Dendritic cell treated with granulocyte-macrophage colony-stimulating factor and Interleukin-4, amounts not matched to agents 40 ng/mL and 50 ng/mL, for 4 days (primary cell): ENCODE results near the gene PTPN4.

ENCODE experiments used
- H3K27ac Mint-ChIP-seq: one replicate; pipeline ENCODE4 v1.8.0; 2022; ENCODE audit warnings: mild to moderate bottlenecking, mixed read lengths
- H3K27me3 Mint-ChIP-seq: one replicate; pipeline ENCODE4 v1.8.0; 2022; ENCODE audit warnings: mild to moderate bottlenecking, mixed read lengths
- H3K36me3 Mint-ChIP-seq: one replicate; pipeline ENCODE4 v1.8.0; 2022; ENCODE audit warnings: low read depth, mixed read lengths
- H3K4me1 Mint-ChIP-seq: one replicate; pipeline ENCODE4 v1.8.0; 2022; ENCODE audit warnings: low read depth, mixed read lengths
- H3K4me3 Mint-ChIP-seq: one replicate; pipeline ENCODE4 v1.8.0; 2022; ENCODE audit warnings: mild to moderate bottlenecking, moderate library complexity, mixed read lengths
- H3K9me3 Mint-ChIP-seq: one replicate; pipeline ENCODE4 v1.8.0; 2022; ENCODE audit warnings: mixed read lengths
- intact Hi-C: fragments of 100-400 bp; cut with micrococcal nuclease; formaldehyde crosslinking; loops from one replicate; pipeline ENCODE4 v1.15.0; 2022

Gene PTPN4

DNA sequence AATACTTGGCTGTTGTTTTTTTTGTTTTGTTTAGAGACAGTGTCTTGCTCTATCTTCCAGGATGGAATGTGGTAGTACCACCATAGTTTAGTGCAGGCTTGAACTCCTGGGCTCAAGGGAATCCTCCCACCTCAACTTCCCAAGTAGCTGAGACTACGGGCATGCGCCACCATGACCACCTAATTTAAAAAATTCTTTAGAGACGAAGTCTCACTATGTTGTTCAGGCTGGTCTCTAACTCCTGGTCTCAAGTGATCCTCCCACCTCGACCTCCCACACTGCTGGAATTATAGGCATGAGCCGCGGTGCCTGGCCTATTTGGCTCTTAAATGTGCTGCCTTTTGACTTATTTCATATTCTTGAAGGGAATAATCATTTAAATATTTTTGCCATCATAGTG is 60.1 kb downstream of the PTPN4 start:
- no peak overlapping the region for H3K27ac Mint-ChIP-seq
- H3K9me3 Mint-ChIP-seq = peaks cover 12% of the 10 kb centered on the region
- no peaks in the 10 kb centered on the region for H3K36me3 Mint-ChIP-seq
- intact Hi-C loops = no loop called here
- H3K27me3 Mint-ChIP-seq = no peaks in the 10 kb centered on the region
- no peaks in the 10 kb centered on the region for H3K4me1 Mint-ChIP-seq
- no peak overlapping the region for H3K4me3 Mint-ChIP-seq

DNA sequence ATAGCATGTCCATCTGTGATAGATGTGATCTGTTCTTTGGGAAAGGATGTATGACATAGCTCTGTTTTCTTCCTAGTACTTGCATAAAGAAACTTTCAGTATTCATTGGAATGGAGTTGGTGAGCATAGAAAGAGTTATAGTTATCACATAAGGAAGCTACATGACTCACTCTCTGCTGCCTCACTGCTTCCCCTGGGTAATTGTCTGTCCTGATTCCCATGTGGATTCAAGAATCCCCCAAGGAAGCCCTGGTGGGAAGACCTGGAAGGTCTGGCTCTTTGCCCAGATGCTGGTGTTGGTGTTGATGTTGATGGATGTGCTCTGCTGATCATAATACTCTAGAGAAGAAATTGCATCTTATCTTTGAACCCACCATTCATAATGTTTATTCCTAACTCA is 60.6 kb downstream of the PTPN4 start:
- no peaks in the 10 kb centered on the region for H3K36me3 Mint-ChIP-seq
- no peak overlapping the region for H3K27ac Mint-ChIP-seq
- no peak overlapping the region for H3K4me3 Mint-ChIP-seq
- no peaks in the 10 kb centered on the region for H3K4me1 Mint-ChIP-seq
- intact Hi-C loops = no loop called here
- peaks cover 12% of the 10 kb centered on the region for H3K9me3 Mint-ChIP-seq
- no peaks in the 10 kb centered on the region for H3K27me3 Mint-ChIP-seq

DNA sequence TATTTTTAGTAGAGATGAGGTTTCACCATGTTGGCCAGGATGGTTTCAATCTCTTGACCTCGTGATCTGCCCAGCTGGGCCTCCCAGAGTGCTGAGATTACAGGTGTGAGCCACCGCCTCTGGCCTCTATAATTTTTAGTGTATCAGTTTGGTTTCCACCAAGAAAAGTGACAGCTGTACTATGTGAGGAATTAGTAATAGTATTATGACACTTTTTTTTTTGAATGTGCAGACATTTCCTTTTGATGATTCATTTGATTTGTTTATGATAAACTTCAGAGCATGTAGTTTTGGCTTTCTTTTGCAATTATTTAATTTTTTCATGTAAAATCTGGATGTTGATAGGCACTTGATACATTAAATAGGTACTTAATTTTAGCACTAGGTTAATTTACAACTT is 61.5 kb downstream of the PTPN4 start:
- intact Hi-C loops = no loop called here
- no peaks in the 10 kb centered on the region for H3K27me3 Mint-ChIP-seq
- H3K36me3 Mint-ChIP-seq = no peaks in the 10 kb centered on the region
- peaks cover 12% of the 10 kb centered on the region for H3K9me3 Mint-ChIP-seq
- H3K27ac Mint-ChIP-seq = no peak overlapping the region
- no peak overlapping the region for H3K4me3 Mint-ChIP-seq
- H3K4me1 Mint-ChIP-seq = no peaks in the 10 kb centered on the region

DNA sequence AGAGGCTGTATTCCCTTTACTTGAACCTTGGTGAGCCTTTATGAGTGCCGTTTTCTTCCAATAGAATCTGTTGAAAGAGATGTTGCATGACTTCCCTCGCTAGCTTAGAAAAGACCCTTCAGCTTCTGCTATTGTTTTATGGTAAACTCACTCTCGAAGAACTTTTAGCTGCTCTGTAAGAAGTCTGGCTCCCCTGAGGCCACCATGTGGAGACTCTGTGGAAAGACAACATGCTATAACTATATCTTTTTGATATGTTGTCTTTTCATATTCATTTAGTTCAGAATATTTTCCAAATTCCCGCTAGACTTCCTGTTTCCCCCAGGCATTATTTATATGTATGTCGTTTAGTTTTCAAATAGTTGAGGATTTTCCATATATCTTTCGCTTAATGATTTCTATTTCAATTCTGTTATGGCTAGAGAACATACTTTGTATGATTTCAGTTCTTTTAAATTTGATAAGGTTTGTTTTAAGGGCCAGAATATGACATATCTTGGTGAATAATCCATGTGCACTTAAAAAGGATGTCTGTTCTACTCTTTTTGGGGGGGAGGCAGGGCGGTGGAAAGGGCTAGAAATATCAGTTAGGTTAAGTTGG is 64.1 kb downstream of the PTPN4 start:
- no peaks in the 10 kb centered on the region for H3K36me3 Mint-ChIP-seq
- H3K9me3 Mint-ChIP-seq = no peaks in the 10 kb centered on the region
- no peaks in the 10 kb centered on the region for H3K4me1 Mint-ChIP-seq
- no peak overlapping the region for H3K4me3 Mint-ChIP-seq
- H3K27me3 Mint-ChIP-seq = no peaks in the 10 kb centered on the region
- H3K27ac Mint-ChIP-seq = no peak overlapping the region
- intact Hi-C loops = loop anchor here (2.0 kb wide), 1 partner anchor 121 kb away; no protein-coding TSS in a partner anchor

DNA sequence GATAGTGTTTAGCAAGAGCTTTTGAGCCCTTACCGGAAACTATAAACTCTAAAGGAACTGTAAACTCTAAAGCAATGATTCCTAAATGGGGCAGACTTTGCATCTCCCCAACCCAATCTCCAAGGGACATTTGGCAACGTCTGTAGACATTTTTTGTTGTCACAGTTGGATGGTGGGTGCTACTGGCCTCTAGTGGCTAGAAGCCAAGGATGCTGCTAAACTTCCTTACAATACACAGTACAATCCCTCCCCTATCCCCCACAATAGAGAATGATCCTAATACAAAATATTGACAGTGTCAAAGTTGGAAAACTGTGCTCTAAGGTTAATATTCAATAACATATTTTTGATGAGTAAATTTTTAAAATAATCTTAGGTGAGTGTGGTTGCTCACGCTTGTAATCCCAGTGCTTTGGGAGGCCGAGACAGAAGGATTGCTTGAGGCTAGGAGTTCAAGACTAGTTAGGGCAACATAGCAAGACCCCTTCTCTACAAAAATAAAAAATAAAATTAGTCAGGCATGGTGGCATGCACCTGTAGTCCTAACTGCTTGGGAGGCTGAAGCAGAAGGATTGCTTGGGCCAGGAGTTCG is 66.7 kb downstream of the PTPN4 start:
- Mint-ChIP-seq H3K4me1 (no peaks in the 10 kb centered on the region), H3K27ac (no peak overlapping the region), H3K27me3 (no peaks in the 10 kb centered on the region), H3K9me3 (no peaks in the 10 kb centered on the region), H3K36me3 (peaks cover 7% of the 10 kb centered on the region), H3K4me3 (no peak overlapping the region)
- intact Hi-C loops = loop anchor here (1.0 kb wide), 1 partner anchor 71 kb away; no protein-coding TSS in a partner anchor

DNA sequence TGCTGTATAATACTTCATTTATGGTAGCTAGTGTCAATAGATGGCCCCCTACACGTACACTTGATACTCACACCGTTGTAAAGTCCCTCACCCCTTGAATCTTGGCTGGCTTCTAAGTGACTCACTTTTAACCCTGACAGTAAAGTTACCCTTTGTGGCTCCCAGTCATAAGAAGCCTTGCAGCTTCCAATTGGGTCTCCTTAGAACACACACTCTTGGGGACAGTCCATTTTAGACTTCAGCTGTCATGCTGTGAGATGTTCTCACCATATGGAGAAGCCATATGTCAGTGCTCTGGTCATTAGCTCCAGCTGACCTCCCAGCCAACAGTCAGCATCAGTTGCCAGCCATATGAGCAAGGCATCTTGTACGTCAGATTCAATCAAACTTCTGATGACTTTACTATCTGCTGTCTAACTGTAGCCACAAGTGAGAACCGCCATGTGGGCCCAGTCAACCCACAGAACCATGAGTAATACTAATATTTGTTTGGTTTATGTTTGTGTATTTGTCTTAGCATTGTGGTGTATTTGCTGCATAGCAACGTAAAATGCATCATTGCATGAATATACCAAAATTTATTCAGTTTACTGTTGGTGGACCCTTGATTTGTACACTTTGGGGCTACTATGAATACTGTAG is 68.3 kb downstream of the PTPN4 start:
- H3K36me3 Mint-ChIP-seq = peaks cover 7% of the 10 kb centered on the region
- no peak overlapping the region for H3K27ac Mint-ChIP-seq
- H3K27me3 Mint-ChIP-seq = no peaks in the 10 kb centered on the region
- H3K9me3 Mint-ChIP-seq = no peaks in the 10 kb centered on the region
- no peak overlapping the region for H3K4me3 Mint-ChIP-seq
- intact Hi-C loops = no loop called here
- peaks cover 3% of the 10 kb centered on the region for H3K4me1 Mint-ChIP-seq

DNA sequence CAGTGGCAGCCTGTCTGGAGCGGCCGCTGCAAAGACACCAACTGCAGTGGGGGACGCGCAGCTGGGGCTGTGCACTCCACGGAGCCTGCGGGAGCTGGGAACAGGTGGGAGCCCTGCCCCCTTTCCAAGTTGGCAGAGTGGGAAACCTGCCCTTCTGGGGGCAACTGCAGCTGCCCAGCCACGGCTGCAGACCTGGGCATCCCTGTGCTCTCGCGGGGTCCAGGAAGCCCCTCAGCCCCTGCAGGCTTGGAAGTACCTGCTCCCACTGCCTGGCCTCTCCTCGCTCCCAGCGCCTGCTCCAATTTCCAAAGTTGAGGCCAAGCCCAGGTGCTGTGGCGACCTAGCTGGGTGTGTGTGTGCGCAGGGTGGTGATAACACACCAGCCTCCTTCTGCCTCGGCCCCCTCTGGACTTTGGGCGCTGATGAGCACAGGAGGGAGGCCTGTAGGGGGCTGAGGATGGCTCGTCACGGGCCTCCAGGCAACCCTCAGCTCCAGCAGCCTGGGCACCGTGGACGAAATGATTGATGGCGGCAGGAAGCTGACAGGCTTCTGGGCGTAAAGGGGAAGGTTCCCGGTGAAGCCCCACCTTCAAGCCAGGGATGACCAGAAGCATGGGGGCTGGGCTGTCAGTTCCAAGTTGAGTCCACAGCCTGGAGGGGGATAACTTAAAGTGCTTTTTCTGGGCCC is 76.9 kb downstream of the PTPN4 start:
- intact Hi-C loops = no loop called here
- Mint-ChIP-seq H3K27me3 (no peaks in the 10 kb centered on the region), H3K9me3 (no peaks in the 10 kb centered on the region), H3K4me3 (no peak overlapping the region), H3K27ac (no peak overlapping the region), H3K36me3 (no peaks in the 10 kb centered on the region), H3K4me1 (peaks cover 10% of the 10 kb centered on the region)

DNA sequence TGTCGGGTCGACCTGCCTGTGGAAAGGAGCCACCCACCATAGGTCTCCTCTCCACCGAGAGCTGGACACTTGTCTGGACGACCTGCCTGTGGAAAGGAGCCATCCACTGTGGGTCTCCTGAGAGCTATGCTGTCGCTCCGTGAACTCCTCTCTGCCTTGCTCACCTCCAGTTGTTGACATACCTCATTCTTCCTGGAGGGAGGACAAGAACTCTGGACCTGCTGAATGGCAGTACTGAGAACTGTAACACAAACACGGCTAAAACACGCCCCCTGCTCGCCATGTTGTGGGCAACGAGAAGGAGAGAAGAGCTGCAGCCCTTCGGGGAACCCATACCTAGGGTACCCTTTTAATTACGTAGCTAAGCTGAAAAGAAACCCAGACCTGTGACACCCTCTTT is 77.6 kb downstream of the PTPN4 start:
- H3K27ac Mint-ChIP-seq = no peak overlapping the region
- no peaks in the 10 kb centered on the region for H3K9me3 Mint-ChIP-seq
- no peak overlapping the region for H3K4me3 Mint-ChIP-seq
- H3K4me1 Mint-ChIP-seq = peaks cover 10% of the 10 kb centered on the region
- no peaks in the 10 kb centered on the region for H3K27me3 Mint-ChIP-seq
- intact Hi-C loops = no loop called here
- no peaks in the 10 kb centered on the region for H3K36me3 Mint-ChIP-seq

DNA sequence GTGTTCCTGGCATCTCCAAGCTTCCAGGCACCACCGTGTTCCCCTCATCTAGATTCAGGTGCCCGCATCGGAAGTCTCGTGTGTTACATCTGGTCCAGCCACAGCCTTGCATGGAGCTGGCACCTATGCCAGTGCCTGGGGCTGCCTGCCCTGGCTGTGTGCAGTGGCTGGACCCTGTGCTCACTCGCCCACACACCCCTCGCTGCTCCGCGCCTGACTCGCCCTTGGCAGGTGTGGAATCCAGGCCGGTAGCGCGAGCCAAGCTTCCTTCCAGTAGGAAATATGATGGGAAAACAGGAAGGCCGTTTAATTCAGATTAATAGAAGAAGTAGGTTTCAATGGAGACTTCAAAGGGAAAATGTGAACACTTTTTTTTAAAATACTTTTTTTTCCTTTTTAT is 78.0 kb downstream of the PTPN4 start:
- Mint-ChIP-seq H3K4me3 (no peak overlapping the region), H3K27me3 (no peaks in the 10 kb centered on the region), H3K27ac (no peak overlapping the region), H3K4me1 (peaks cover 9% of the 10 kb centered on the region), H3K9me3 (no peaks in the 10 kb centered on the region), H3K36me3 (no peaks in the 10 kb centered on the region)
- intact Hi-C loops = no loop called here

DNA sequence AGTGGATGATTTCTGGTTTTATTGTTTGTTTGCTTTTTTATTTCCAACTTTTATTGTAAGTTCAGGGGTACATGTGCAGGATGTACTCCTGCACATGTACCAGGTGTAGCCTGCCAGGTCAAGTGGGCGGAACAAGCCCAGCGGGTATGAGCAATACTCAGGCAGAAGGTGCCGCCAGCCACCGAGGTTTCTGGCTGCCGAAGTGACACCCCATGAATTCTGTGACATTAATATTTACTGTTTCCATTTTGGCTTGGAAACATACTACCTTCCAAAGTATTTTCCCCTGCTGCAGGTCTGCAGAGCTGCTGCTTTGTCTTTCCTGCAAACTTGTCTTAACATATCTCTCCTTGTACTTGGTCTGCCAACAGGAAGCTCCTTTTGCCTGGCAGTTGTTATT is 78.5 kb downstream of the PTPN4 start:
- H3K4me3 Mint-ChIP-seq = no peak overlapping the region

DNA sequence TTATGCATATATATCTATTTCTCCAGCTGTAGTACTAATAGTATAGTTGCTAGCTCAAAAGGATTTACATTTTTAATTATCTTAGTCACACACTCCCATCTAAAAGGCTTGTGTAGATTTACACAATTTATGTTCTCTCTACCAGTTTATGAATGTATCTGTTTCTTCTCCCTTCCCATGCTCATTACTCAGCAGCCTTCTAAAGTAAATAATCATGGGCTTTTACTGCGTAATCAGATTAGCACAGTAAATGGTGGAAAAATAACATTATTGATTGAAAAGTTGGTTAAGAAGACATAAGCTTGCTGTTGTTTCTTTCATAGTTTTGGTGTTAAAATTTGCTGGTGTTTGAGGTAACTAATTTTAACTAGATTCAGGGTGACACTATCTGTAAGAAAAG is 81.8 kb downstream of the PTPN4 start:
- Mint-ChIP-seq H3K27ac (no peak overlapping the region), H3K27me3 (no peaks in the 10 kb centered on the region), H3K4me3 (no peak overlapping the region), H3K36me3 (no peaks in the 10 kb centered on the region), H3K4me1 (no peaks in the 10 kb centered on the region), H3K9me3 (no peaks in the 10 kb centered on the region)
- intact Hi-C loops = no loop called here

More for the DNA sequence above, 78.5 kb downstream of the PTPN4 start:
- H3K27ac Mint-ChIP-seq = no peak overlapping the region
- H3K9me3 Mint-ChIP-seq = no peaks in the 10 kb centered on the region
- intact Hi-C loops = no loop called here
- no peaks in the 10 kb centered on the region for H3K27me3 Mint-ChIP-seq
- H3K4me1 Mint-ChIP-seq = peaks cover 5% of the 10 kb centered on the region
- H3K36me3 Mint-ChIP-seq = no peaks in the 10 kb centered on the region

DNA sequence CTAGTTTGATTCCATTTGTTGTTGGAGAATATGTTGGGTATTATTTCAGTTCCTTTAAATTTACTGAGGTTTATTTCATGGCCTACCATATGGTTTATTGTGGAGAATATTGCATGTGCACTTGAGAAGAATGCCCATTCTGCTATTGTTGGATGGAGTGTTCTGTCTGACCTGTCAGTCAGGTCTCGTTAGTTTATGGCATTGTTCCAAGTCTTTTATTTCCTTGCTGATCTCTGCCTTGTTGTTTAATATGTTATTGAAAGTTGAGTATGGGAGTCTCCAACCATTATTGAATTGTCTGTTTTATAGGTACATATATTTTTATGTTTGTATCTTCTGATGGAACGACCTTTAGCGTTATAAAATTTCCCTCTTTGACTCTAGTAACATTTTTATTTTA is 86.3 kb downstream of the PTPN4 start:
- Mint-ChIP-seq H3K27me3 (no peaks in the 10 kb centered on the region), H3K4me3 (no peak overlapping the region), H3K9me3 (peaks cover 33% of the 10 kb centered on the region), H3K36me3 (peaks cover 8% of the 10 kb centered on the region), H3K4me1 (no peaks in the 10 kb centered on the region), H3K27ac (no peak overlapping the region)
- intact Hi-C loops = no loop called here

DNA sequence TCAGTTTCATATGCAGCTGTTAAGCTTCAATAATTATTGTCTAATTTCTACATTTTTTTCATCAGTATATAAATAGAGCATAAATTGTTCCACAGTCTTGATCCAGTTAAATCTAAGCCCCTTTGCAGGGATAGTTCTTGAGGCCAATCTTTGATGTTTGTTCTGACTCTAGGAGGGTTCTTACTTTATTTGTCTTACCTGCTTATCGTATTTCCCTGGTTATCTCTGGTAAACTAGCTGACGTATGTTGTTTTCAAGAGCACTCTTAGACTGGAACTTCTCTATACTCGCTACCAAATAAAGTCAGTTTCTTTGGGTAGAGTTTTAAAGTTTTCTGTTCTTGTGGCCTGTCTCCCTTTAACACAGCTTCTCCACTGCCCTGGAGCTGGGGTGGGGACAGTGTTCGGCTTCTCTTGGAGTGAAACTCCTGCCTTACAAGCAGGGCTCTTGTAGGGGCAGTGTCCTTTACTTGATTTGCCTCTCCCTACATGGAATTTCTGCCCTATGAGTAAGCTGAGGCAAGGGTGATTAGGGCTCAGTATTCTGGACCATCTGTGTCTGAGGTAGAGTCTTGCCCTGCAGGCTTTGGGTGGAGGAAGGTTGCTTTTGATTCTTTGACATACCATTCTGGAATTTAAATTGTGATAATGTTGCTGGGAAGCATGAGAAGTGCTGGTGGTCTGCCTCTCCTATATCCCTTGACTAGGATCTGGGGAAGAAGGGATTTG is 90.3 kb downstream of the PTPN4 start:
- Mint-ChIP-seq H3K4me3 (no peak overlapping the region), H3K36me3 (peaks cover 28% of the 10 kb centered on the region), H3K27ac (no peak overlapping the region)

DNA sequence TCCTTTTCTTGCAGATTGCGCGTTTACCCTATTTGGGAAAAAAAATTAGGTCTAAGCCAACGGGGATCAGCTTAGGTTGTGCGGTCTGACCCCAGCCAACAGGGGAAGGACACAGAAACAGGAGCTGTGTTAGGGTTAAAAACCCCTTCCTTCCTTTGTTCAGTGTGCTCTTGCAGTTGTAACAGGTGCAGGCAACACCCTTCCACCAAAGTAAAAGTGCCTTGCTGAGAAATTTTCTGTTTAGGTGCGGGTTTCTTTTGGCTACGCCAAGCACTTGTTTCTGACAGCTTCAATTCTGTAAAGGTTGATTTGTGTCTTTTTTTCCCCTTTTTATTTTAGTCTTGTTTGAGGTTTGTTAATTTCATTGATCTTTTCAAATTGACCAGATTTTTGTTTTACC is 92.5 kb downstream of the PTPN4 start:
- Mint-ChIP-seq H3K9me3 (peaks cover 72% of the 10 kb centered on the region), H3K27ac (no peak overlapping the region), H3K27me3 (no peaks in the 10 kb centered on the region), H3K4me1 (no peaks in the 10 kb centered on the region), H3K36me3 (peaks cover 28% of the 10 kb centered on the region), H3K4me3 (no peak overlapping the region)
- intact Hi-C loops = no loop called here

More for the DNA sequence above, 90.3 kb downstream of the PTPN4 start:
- H3K4me1 Mint-ChIP-seq = no peaks in the 10 kb centered on the region
- H3K9me3 Mint-ChIP-seq = peaks cover 72% of the 10 kb centered on the region
- intact Hi-C loops = no loop called here
- H3K27me3 Mint-ChIP-seq = no peaks in the 10 kb centered on the region
